ENCODE data around the gene NF2.

DNA sequence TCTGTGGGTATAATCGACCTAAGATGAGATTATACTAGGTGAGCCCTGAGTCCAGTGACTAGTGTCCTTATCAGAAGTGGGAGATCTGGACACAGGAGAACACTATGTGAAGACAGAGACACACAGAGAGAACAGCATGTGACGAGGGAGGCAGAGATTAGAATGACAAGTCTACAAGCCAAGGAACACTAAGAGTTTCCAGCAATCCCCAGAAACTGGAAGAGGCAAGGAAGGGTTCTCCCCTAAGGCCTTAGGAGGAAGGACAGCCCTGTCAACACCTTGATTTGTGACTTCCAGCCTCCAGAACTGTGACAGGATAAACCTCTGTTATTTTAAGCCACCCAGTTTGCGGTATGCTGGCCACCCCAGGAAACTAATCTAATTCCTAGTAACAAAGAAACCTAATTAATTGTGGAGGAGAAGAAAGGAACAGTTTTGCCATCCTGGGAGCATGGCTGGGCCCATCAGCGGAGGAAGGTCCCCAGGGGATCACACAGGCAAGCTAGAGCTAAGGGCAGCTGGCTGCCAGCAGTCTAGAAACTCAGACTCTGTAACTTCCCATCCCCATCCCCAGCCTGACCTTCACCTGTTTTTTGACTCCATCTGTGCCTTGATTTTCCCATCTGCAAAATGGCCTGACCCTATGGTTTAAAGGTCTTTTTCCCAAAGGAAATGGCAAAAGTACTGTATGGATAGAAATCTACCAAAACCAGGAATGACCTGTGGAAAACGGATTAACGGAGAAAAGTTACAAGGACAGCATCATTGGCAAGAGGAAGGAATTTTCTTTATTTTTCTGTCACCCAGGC, 39.6 kb upstream of the NF2 start:
- TF ChIP-seq, protein P1, sequence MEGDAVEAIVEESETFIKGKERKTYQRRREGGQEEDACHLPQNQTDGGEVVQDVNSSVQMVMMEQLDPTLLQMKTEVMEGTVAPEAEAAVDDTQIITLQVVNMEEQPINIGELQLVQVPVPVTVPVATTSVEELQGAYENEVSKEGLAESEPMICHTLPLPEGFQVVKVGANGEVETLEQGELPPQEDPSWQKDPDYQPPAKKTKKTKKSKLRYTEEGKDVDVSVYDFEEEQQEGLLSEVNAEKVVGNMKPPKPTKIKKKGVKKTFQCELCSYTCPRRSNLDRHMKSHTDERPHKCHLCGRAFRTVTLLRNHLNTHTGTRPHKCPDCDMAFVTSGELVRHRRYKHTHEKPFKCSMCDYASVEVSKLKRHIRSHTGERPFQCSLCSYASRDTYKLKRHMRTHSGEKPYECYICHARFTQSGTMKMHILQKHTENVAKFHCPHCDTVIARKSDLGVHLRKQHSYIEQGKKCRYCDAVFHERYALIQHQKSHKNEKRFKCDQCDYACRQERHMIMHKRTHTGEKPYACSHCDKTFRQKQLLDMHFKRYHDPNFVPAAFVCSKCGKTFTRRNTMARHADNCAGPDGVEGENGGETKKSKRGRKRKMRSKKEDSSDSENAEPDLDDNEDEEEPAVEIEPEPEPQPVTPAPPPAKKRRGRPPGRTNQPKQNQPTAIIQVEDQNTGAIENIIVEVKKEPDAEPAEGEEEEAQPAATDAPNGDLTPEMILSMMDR (IDR thresholded peaks at IDR 0.05) = no peak
- no peak for TF ChIP-seq POLR2A (IDR thresholded peaks at IDR 0.05)

Data from right lobe of liver (tissue), 4 donors.